MCF 10A (cell line): Measurements from ENCODE around the gene CITED4. TPM values are rescaled to one million over a fixed set of nuclear protein-coding genes. Genes with fewer than 3 reads are reported as not detected.

Experiments used
- BruUV-seq: library from RNA; stranded (reverse); fragments of 400-500 nt; replicated peaks from 2 replicates; lab custom pipeline; 2021; lab: Mats Ljungman, UMichigan
- CTCF ChIA-PET: fragments of 300-600 bp; sonication (Branson Sonifier 250); formaldehyde crosslinking; extraction: SDS; loops from one replicate; lab custom pipeline; 2021; ENCODE audit warnings: antibody characterized with exemption, inconsistent platforms; lab: Yijun Ruan, JAX
- POLR2A ChIA-PET: fragments of 300-600, 350-650 bp; sonication (Branson Sonifier 250); formaldehyde crosslinking; extraction: SDS; loops from one replicate; lab custom pipeline; 2020; ENCODE audit warnings: antibody characterized with exemption, inconsistent platforms; lab: Yijun Ruan, JAX
- DNase-seq: peaks from one replicate; pipeline ENCODE4 v3.0.0-alpha.2; 2018; ENCODE audit not compliant: unreplicated experiment
- H3K27ac Mint-ChIP-seq: one replicate; pipeline ENCODE4 v1.8.0; 2022; ENCODE audit warnings: mild to moderate bottlenecking, low read depth, mixed read lengths; ENCODE audit not compliant: unreplicated experiment
- H3K27me3 Mint-ChIP-seq: one replicate; pipeline ENCODE4 v1.8.0; 2022; ENCODE audit warnings: mixed read lengths; ENCODE audit not compliant: insufficient read depth, unreplicated experiment
- H3K36me3 Mint-ChIP-seq: one replicate; pipeline ENCODE4 v1.8.0; 2022; ENCODE audit warnings: mild to moderate bottlenecking, moderate library complexity, mixed read lengths; ENCODE audit not compliant: insufficient read depth, unreplicated experiment
- H3K4me1 Mint-ChIP-seq: one replicate; pipeline ENCODE4 v1.8.0; 2022; ENCODE audit warnings: mixed read lengths; ENCODE audit not compliant: insufficient read depth, unreplicated experiment
- H3K4me3 Mint-ChIP-seq: one replicate; pipeline ENCODE4 v1.8.0; 2022; ENCODE audit warnings: mild to moderate bottlenecking, moderate library complexity, mixed read lengths; ENCODE audit not compliant: unreplicated experiment
- H3K9me3 Mint-ChIP-seq: one replicate; pipeline ENCODE4 v1.8.0; 2022; ENCODE audit warnings: mixed read lengths; ENCODE audit not compliant: unreplicated experiment
- intact Hi-C: fragments of 100-400 bp; cut with micrococcal nuclease; formaldehyde crosslinking; loops from 2 replicates; pipeline ENCODE4 v1.14.1; 2022
- total RNA-seq: library from RNA; stranded (reverse); gene quantifications from 2 replicates; pipeline ENCODE4 v1.2.3, GENCODE V29; 2022
- TF ChIP-seq, protein P1 (sequence below): fragments of 200-600 bp; IDR thresholded peaks from one replicate; pipeline ENCODE4 v1.8.0; 2022; ENCODE audit warnings: antibody characterized with exemption, mild to moderate bottlenecking; ENCODE audit not compliant: unreplicated experiment

CITED4 gene
- total RNA-seq, 1 experiment from 2014 or later: 43.5 TPM

DNA sequence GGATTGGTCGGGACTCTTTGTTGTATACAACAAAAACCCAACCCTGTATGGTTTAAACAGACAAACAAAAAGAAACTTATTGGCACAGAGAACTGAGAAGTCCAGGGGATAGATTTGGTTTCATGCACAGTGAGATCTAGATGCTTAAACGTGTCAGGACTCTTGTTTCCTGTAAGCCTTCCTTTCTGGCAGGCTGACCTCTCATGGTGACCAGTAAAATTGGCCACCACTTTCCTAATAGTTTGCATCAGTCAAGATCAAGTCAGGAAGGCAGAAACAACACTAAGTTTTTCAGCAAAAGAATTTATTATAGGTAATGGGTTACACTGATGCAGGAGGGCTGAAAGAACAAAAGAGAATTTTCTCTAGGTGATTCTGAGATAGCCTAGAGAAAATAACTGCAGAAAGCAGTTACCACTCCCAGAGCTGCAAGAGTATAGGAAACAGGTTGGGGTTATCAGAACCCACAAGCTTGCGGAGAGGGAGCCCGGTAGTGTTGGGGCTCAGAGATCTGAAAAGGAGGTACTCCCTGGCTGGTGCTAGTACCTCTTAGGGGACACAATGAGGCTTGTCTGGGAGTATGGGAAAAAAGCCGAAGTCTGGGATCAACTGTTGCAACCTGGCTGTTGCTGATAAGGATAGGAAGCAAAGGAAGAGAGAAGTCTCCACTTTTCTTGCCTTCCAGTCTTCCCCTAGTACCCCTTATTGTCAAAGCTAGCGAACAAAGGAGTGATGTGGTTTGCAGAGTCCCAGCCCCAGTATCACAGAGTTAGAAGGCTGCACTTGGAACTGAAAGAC is 21.4 kb downstream of the CITED4 start:
- intact Hi-C loops: no loop called here
- H3K4me3 Mint-ChIP-seq: no peak overlapping the region

DNA sequence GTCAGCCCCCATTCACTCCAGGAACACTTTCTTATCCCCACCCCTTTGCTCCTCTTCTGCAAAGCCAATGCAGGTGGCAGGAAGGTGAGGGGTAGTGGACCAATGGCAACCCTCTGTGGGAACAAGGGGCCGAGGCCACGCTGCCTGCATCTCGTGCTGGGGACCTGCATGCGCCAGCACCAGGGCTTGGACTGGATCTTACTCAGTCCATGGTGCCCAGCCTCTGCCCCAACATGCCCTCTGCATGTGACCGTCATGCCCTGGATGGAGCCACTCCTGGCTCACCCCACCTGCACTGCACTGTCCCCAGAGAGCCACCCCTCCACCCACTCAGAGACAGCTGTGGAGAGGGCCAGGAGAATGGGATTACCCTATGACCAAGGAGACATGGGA is 22.2 kb downstream of the CITED4 start:
- no TSS peak for BruUV-seq
- CTCF ChIA-PET: interaction anchor here (0.6 to 0.7 kb wide), 2 partner anchors 80 to 112 kb away, joined by 3 to 4 read pairs; no protein-coding TSS in a partner anchor
- Mint-ChIP-seq H3K27ac (no peak overlapping the region), H3K4me1 (no peaks in the 10 kb centered on the region), H3K9me3 (peaks cover 8% of the 10 kb centered on the region), H3K27me3 (no peaks in the 10 kb centered on the region), H3K4me3 (no peak overlapping the region), H3K36me3 (no peaks in the 10 kb centered on the region)
- POLR2A ChIA-PET: no interaction called here
- intact Hi-C loops: no loop called here
- no peak for DNase-seq
- TF ChIP-seq, protein P1, sequence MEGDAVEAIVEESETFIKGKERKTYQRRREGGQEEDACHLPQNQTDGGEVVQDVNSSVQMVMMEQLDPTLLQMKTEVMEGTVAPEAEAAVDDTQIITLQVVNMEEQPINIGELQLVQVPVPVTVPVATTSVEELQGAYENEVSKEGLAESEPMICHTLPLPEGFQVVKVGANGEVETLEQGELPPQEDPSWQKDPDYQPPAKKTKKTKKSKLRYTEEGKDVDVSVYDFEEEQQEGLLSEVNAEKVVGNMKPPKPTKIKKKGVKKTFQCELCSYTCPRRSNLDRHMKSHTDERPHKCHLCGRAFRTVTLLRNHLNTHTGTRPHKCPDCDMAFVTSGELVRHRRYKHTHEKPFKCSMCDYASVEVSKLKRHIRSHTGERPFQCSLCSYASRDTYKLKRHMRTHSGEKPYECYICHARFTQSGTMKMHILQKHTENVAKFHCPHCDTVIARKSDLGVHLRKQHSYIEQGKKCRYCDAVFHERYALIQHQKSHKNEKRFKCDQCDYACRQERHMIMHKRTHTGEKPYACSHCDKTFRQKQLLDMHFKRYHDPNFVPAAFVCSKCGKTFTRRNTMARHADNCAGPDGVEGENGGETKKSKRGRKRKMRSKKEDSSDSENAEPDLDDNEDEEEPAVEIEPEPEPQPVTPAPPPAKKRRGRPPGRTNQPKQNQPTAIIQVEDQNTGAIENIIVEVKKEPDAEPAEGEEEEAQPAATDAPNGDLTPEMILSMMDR: no peak

More for the DNA sequence above, 21.4 kb downstream of the CITED4 start:
- ChIA-PET CTCF (interaction anchor here (0.6 to 0.8 kb wide), 3 partner anchors 26 to 112 kb away, joined by 3 to 4 read pairs (median 4); no protein-coding TSS in a partner anchor), POLR2A (no interaction called here)
- no peaks in the 10 kb centered on the region for H3K4me1 Mint-ChIP-seq
- TF ChIP-seq, protein P1: no peak
- DNase-seq: no peak
- no peaks in the 10 kb centered on the region for H3K27me3 Mint-ChIP-seq
- no TSS peak for BruUV-seq
- no peak overlapping the region for H3K27ac Mint-ChIP-seq
- H3K9me3 Mint-ChIP-seq: peaks cover 8% of the 10 kb centered on the region
- H3K36me3 Mint-ChIP-seq: no peaks in the 10 kb centered on the region

DNA sequence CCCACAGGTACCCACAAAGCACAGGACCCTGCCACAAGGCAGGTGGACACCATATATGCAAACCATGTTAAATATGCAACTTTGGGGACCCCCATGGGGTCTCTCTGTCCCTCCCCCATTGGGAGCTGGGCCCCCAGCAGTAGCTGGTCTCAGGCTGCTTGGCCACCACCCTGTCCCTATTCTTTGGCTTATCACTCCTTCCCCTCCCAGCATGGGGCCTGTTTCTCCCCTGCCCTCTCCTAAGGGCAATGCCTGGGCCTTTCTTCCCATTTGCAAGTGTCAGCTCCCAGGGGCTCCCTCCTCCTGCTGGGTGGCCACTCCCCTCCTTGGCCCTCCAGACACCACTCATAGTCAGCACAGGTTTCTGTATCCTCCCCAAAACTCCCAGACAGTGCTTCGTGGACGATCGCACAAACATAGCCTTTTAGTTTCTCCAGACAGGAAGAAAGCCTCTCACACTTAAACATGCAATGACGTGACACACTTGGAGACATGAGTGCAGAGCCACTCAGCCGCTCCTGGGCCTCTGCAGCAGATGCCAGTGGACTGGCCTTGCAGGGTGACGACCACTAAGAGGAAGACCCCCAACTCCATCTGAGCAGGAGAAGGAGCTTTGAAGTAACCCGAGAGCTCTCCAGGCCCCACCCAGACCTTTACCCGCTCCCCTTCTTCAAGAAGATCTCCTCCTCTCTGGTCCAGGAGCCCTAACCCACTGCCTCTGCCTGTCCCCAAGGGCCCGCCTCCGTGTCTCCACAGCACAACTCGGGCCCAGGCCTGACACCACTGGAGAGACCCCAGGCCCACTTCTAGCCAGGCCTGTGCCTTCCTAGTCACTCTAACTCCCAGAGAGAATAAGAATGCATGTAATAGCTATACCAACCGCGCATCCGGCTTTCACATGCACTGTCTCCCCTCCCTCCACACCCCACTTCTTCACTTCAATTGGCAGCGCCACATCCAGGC is 22.9 kb downstream of the CITED4 start:
- DNase-seq: no peak
- POLR2A ChIA-PET: no interaction called here
- Mint-ChIP-seq H3K9me3 (peaks cover 8% of the 10 kb centered on the region), H3K4me3 (no peak overlapping the region), H3K27me3 (no peaks in the 10 kb centered on the region), H3K36me3 (no peaks in the 10 kb centered on the region), H3K4me1 (no peaks in the 10 kb centered on the region), H3K27ac (no peak overlapping the region)
- BruUV-seq: no TSS peak
- TF ChIP-seq, protein P1: no peak
- CTCF ChIA-PET: interaction anchor here (0.6 to 0.7 kb wide), 2 partner anchors 112 to 167 kb away, joined by 3 to 5 read pairs; no protein-coding TSS in a partner anchor
- intact Hi-C loops: no loop called here
